ENCODE data around the gene WWOX. TPM values are rescaled to one million over a fixed set of nuclear protein-coding genes. Genes with fewer than 3 reads are reported as not detected.

The WWOX gene
- total and polyA plus RNA-seq, 2 of the 13 experiments (the other 11 are each of a cell fraction or from before 2014, with no cell fraction given) = 9.1 to 37.4 TPM

DNA sequence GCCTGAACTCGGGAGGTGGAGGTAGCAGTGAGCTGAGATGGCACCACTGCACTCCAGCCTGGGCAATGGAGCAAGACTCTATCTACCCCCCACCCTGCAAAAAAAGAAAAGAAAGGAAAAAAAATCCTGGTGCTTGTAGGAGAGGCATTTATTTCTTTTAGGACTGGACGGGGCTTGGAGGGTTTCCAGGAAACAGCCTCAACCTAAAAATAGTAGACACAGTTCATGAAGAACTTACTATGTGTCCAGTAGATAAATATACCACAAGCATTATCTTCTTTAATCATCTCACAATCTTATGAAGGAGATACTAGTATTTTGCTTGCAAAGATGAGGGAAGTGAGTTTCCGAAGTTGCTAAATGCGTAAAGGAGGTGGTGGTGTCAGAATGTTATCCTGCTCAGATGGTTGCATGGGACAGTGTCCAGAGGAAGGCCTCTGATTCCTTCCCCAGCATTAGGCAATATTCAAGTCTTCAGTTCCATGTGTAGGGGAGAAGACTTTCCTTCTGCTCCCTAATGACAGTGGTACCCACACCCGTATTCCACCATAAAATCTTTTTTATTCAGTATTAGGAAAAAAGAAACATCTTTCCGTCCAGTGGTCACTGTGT lies 263.2 kb downstream of the WWOX start:
- H3K4me1 ChIP-seq (ENCODE audit: insufficient read depth, low read length) = no peaks in the 10 kb centered on the region
- DNase-seq (ENCODE audit: low spot score) (no peak), ATAC-seq (no peak), FAIRE-seq (no peak)
- in situ Hi-C loops (cut with HindIII; ENCODE audit: extremely low pct_ligation_motif_present, low pct_unique_long_range_greater_than_20kb) (no loop called here), intact Hi-C loops (cut with micrococcal nuclease; ENCODE audit: unreplicated experiment) (no loop called here)
- CTCF ChIA-PET (ENCODE audit: low intra/inter-chr PET ratio, low total read pairs) = no interaction called here
- no TSS peak for BruUV-seq (replicated peaks)
- no peaks in the 10 kb centered on the region for H3K36me3 ChIP-seq (replicated peaks in 1 of 2; ENCODE audit: control insufficient read depth in 1 of 2, insufficient read depth in 2 of 2, low read length in 2 of 2)
- no peak overlapping the region for H3K4me3 ChIP-seq (replicated peaks in 1 of 3; ENCODE audit: insufficient read depth in 1 of 3, low read depth in 2 of 3, low read length in 3 of 3)
- H3K9ac ChIP-seq (ENCODE audit: insufficient read depth, low read depth, low read length) = no peak overlapping the region
- no peak overlapping the region for H3K4me2 ChIP-seq (ENCODE audit: low read depth, low read length)
- H3K27me3 ChIP-seq (ENCODE audit: control insufficient read depth in 1 of 2, insufficient read depth in 2 of 2, low read length in 2 of 2) = no peaks in the 10 kb centered on the region
- TF ChIP-seq, protein P1, sequence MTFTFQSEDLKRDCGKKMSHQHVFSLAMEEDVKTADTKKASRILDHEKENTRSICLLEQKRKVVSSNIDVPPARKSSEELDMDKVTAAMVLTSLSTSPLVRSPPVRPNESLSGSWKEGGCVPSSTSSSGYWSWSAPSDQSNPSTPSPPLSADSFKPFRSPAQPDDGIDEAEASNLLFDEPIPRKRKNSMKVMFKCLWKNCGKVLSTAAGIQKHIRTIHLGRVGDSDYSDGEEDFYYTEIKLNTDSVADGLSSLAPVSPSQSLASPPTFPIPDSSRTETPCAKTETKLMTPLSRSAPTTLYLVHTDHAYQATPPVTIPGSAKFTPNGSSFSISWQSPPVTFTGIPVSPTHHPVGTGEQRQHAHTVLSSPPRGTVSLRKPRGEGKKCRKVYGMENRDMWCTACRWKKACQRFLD (CRISPR knock-in tag; IDR thresholded peaks at IDR 0.05; ENCODE audit: borderline replicate concordance) = no peak
- TF ChIP-seq, protein P2, sequence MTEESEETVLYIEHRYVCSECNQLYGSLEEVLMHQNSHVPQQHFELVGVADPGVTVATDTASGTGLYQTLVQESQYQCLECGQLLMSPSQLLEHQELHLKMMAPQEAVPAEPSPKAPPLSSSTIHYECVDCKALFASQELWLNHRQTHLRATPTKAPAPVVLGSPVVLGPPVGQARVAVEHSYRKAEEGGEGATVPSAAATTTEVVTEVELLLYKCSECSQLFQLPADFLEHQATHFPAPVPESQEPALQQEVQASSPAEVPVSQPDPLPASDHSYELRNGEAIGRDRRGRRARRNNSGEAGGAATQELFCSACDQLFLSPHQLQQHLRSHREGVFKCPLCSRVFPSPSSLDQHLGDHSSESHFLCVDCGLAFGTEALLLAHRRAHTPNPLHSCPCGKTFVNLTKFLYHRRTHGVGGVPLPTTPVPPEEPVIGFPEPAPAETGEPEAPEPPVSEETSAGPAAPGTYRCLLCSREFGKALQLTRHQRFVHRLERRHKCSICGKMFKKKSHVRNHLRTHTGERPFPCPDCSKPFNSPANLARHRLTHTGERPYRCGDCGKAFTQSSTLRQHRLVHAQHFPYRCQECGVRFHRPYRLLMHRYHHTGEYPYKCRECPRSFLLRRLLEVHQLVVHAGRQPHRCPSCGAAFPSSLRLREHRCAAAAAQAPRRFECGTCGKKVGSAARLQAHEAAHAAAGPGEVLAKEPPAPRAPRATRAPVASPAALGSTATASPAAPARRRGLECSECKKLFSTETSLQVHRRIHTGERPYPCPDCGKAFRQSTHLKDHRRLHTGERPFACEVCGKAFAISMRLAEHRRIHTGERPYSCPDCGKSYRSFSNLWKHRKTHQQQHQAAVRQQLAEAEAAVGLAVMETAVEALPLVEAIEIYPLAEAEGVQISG (CRISPR knock-in tag; IDR thresholded peaks at IDR 0.05) = no peak
- TF ChIP-seq TEAD2 (CRISPR knock-in tag; IDR thresholded peaks at IDR 0.05) = no peak
- TF ChIP-seq ZNF296 (CRISPR knock-in tag; conservative IDR thresholded peaks at IDR 0.05) = no peak
- no peak overlapping the region for H2AFZ ChIP-seq (ENCODE audit: low read length)
- H4K20me1 ChIP-seq (ENCODE audit: insufficient read depth, low read length) = no peaks in the 10 kb centered on the region
- H3K9me3 ChIP-seq (ENCODE audit: low read length) = no peaks in the 10 kb centered on the region
- WGBS (ENCODE audit: low lambda C conversion rate) = 94% methylated on average over 6 of the region's 6 CpGs
- no peaks in the 10 kb centered on the region for H3K79me2 ChIP-seq (ENCODE audit: insufficient read depth, low read length)
- POLR2A ChIA-PET = no interaction called here
- no peak overlapping the region for H3K27ac ChIP-seq (ENCODE audit: extremely low read length, insufficient read depth, low read length)
